ENCODE measurements around the gene SURF4. TPM values are rescaled to one million over a fixed set of nuclear protein-coding genes. Genes with fewer than 3 reads are reported as not detected.

The SURF4 gene
- total and polyA plus RNA-seq, 2 donors (not counting 3 experiments of a cell fraction or from before 2014, with no cell fraction given): 216 to 358 TPM

- Histone ChIP-seq H2AFZ (ENCODE audit: low read depth, low read length) (no peak overlapping the region), H3K79me2 (ENCODE audit: control insufficient read depth, insufficient read depth, low read length) (peaks cover 28% of the 10 kb centered on the region), H3K9me3 (replicated peaks; ENCODE audit: control insufficient read depth, insufficient read depth, low read length) (no peaks in the 10 kb centered on the region), H3K27me3 (ENCODE audit: control insufficient read depth in 2 of 2, insufficient read depth in 2 of 2, low read length in 2 of 2) (no peaks in the 10 kb centered on the region), H4K20me1 (replicated peaks; ENCODE audit: control insufficient read depth, extremely low read depth, insufficient read depth, low read length) (no peaks in the 10 kb centered on the region), H3K27ac (ENCODE audit: insufficient read depth, low read depth, low read length) (no peak overlapping the region), H3K36me3 (ENCODE audit: control insufficient read depth in 2 of 2, extremely low read depth in 1 of 2, insufficient read depth in 2 of 2, low read length in 2 of 2) (peaks cover 15 to 28% of the 10 kb centered on the region in 2 experiments), H3K9me1 (replicated peaks; ENCODE audit: control insufficient read depth, extremely low read depth, insufficient read depth, low read length) (no peaks in the 10 kb centered on the region), H3K9ac (replicated peaks; ENCODE audit: extremely low read depth, insufficient read depth, low read length) (no peak overlapping the region), H3K4me1 (ENCODE audit: control insufficient read depth, extremely low read depth, insufficient read depth, low read length) (peaks cover 21% of the 10 kb centered on the region), H3K4me2 (ENCODE audit: insufficient read depth, low read length) (no peak overlapping the region), H3K4me3 (replicated peaks in 1 of 3; ENCODE audit: insufficient read depth in 1 of 3, low read depth in 1 of 3, low read length in 3 of 3) (no peak overlapping the region)
- TF ChIP-seq POLR2AphosphoS5 (IDR thresholded peaks at IDR 0.05; ENCODE audit: insufficient read depth, low read depth, low read length) (peak; percentile 38), GATA2 (IDR thresholded peaks at IDR 0.05; ENCODE audit: insufficient read depth, insufficient read length, low read depth, low read length) (no peak), POLR2A (IDR thresholded peaks at IDR 0.05; ENCODE audit: low read depth, low read length) (peak; percentile 82), CTCF (IDR thresholded peaks at IDR 0.05; ENCODE audit: extremely low read depth in 1 of 2, insufficient read depth in 1 of 2, low read depth in 1 of 2, low read length in 2 of 2) (peak; percentile 49 to 65), MYC (IDR thresholded peaks at IDR 0.05; ENCODE audit: low read depth, low read length) (no peak), JUN (IDR thresholded peaks at IDR 0.05; ENCODE audit: borderline replicate concordance, insufficient read depth, insufficient read length, low read depth) (no peak)
- dilution Hi-C loops (cut with MboI; ENCODE audit: extremely low pct_ligation_motif_present, low sequenced_read_pairs): no loop called here
- POLR2A ChIA-PET: interaction anchor here (1.6 kb wide), 1 partner anchor 10 kb away, joined by 3 read pairs; no protein-coding TSS in a partner anchor
- no TSS peak for BruUV-seq (replicated peaks)
- FAIRE-seq (peak; percentile 85), DNase-seq (ENCODE audit: low read depth, low spot score) (peak; percentile 48)
- intact Hi-C loops (cut with micrococcal nuclease): no loop called here
- CTCF ChIA-PET: no interaction called here
Measured at GRCh38 chr9:133351908-133352634, 23.8 kb downstream of the SURF4 start.

Data from endothelial cell of umbilical vein (primary cell).